Left ventricle myocardium inferior (tissue), 1 donor: ENCODE data around the gene STAMBP. TPM values are rescaled to one million over a fixed set of nuclear protein-coding genes. Genes with fewer than 3 reads are reported as not detected.
"Not testable (repeated sequence)": the region's sequence is repeated elsewhere in the genome, so short reads cannot be mapped to it uniquely, and the experiment has no call there.

Experiments
- DNase-seq: peaks from one replicate; pipeline ENCODE4 v3.0.0-alpha.2; 2020
- H3K27ac ChIP-seq: fragments of 200-600 bp; replicated peaks from 2 replicates; pipeline ENCODE4 v1.8.0; 2021
- H3K27me3 ChIP-seq: fragments of 200-600 bp; 2 replicates; pipeline ENCODE4 v1.8.0; 2021; ENCODE audit warnings: low read depth
- H3K36me3 ChIP-seq: fragments of 200-600 bp; 2 replicates; pipeline ENCODE4 v1.8.0; 2021
- H3K4me1 ChIP-seq: fragments of 200-600 bp; 2 replicates; pipeline ENCODE4 v1.8.0; 2021
- H3K4me3 ChIP-seq: fragments of 200-600 bp; 2 replicates; pipeline ENCODE4 v1.8.0; 2021; ENCODE audit warnings: mild to moderate bottlenecking, moderate library complexity
- H3K9me3 ChIP-seq: fragments of 200-600 bp; replicated peaks from 2 replicates; pipeline ENCODE4 v1.8.0; 2021
- intact Hi-C: fragments of 100-400 bp; cut with micrococcal nuclease; formaldehyde crosslinking; loops from one replicate; pipeline ENCODE4 v1.11.0; 2022
- total RNA-seq: library from RNA; stranded (reverse); fragmentation: NEBNext Ultra II Directional; extraction: Animal tissue kit (Norgen Biotek cat#: 25700); gene quantifications from one replicate; pipeline ENCODE4 v1.2.1, GENCODE V29; 2021
- TF ChIP-seq, protein P1 (sequence below): fragments of 200-600 bp; IDR thresholded peaks from 2 replicates; pipeline ENCODE4 v1.8.0; 2021; ENCODE audit warnings: antibody characterized with exemption, mild to moderate bottlenecking, borderline replicate concordance
- donor health status: DM: no; HTN: yes; CAD: no; lungs with severe emphysema.

The STAMBP gene
- total RNA-seq, 1 donor from 2014 or later: 35.5 TPM

DNA sequence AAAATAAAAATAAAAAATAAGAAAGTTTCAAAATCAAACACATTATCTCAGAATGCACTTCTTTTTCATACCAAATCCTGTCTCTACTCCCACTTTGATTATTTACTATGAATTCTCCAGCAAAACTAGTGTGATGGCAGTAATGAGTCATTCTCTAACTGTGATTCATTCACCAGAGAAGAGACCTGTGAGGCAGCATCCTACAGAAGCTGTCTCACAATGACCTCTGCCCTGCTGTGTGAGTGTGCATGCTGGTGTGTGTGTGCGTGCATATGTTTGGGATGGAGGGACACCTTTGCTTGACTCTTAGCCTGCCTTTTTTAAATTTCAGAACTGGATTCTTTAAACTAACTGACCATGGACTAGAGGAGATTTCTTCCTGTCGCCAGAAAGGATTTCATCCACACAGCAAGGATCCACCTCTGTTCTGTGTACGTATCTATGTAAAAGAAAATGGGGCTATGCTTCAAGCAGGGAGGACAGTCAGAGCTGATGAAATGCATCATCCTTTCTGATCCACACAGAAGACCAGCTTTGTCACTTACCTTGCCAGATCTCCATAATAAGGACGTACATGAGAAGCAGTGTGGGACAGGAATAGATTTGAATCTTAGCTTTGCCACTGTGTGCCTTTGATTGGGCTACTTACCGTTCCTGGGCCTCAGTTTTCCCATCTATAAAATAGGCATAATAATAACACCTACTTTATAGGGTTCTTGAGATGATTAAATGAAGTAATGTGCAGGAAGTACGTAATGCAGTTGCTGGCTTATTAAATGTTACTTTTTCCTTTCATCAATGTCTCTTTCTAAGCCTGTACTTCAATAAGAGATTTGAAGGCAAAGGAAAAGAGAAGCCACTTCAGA is 31.2 kb downstream of the STAMBP start:
- intact Hi-C loops: no loop called here
- Histone ChIP-seq H3K27ac (no peak overlapping the region), H3K4me3 (no peak overlapping the region), H3K36me3 (peaks cover 98% of the 10 kb centered on the region), H3K27me3 (no peaks in the 10 kb centered on the region), H3K4me1 (no peaks in the 10 kb centered on the region), H3K9me3 (no peaks in the 10 kb centered on the region)
- no peak for DNase-seq
- TF ChIP-seq, protein P1, sequence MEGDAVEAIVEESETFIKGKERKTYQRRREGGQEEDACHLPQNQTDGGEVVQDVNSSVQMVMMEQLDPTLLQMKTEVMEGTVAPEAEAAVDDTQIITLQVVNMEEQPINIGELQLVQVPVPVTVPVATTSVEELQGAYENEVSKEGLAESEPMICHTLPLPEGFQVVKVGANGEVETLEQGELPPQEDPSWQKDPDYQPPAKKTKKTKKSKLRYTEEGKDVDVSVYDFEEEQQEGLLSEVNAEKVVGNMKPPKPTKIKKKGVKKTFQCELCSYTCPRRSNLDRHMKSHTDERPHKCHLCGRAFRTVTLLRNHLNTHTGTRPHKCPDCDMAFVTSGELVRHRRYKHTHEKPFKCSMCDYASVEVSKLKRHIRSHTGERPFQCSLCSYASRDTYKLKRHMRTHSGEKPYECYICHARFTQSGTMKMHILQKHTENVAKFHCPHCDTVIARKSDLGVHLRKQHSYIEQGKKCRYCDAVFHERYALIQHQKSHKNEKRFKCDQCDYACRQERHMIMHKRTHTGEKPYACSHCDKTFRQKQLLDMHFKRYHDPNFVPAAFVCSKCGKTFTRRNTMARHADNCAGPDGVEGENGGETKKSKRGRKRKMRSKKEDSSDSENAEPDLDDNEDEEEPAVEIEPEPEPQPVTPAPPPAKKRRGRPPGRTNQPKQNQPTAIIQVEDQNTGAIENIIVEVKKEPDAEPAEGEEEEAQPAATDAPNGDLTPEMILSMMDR: no peak

DNA sequence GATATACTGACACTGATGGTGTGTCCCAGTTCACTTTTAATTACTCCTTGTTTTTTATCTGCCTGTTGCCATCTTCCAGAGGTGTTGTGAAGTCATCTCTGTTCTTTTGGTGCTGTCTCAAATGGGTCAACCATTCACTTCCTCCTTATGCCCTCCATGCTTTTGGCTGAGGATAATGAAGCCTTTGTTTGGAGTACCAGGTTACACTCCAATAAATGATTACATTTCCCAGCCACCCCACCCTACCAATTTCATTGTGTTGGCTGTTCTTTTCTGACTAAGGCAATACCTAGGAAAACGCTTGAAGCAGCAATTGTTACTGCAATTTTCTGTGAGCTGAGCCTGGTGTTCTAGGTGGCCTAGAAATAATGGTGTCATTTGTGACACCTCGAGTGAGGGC is 34.2 kb downstream of the STAMBP start:
- no peak overlapping the region for H3K27ac ChIP-seq
- peaks cover 92% of the 10 kb centered on the region for H3K36me3 ChIP-seq
- intact Hi-C loops: no loop called here
- no peaks in the 10 kb centered on the region for H3K4me1 ChIP-seq
- H3K9me3 ChIP-seq: no peaks in the 10 kb centered on the region
- no peaks in the 10 kb centered on the region for H3K27me3 ChIP-seq
- H3K4me3 ChIP-seq: no peak overlapping the region
- DNase-seq: no peak
- TF ChIP-seq, protein P1: no peak

DNA sequence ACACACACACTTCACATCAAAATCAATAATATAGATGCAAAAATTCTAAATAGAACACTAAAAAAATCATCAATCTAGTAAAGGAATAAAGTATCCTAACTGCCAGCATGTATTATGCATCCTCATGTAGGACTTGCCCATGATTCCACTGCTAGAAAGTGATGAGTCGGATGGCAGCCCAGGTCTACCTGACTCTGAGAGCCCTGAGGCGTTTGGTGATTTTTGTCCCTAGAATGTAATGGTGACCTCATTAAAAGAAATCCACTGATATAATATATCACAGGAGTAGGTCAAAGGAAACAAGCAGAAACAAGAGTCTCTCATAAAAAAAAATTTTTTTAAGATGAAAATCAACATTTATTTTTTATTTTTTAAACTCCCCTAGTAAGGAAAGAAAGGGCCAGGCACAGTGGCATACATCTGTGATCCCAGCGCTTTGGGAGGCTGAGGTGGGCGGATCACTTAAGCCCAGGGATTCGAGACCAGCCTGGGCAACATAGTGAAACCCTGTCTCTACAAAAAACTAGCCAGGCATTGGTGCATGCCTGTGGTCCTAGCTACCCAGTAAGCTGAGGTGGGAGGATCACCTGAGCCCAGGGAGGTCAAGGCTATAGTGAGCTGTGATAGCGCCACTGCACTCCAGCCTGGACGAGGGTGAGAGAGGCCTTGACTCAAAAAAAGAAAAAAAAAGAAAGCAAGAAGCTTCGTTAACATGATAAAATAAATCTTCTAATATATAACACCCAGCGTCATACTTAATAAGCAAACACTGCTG is 39.6 kb downstream of the STAMBP start:
- no peak for DNase-seq
- TF ChIP-seq, protein P1: no peak
- Histone ChIP-seq H3K9me3 (no peaks in the 10 kb centered on the region), H3K36me3 (peaks cover 38% of the 10 kb centered on the region), H3K27me3 (no peaks in the 10 kb centered on the region), H3K27ac (no peak overlapping the region), H3K4me1 (peaks cover 15% of the 10 kb centered on the region), H3K4me3 (no peak overlapping the region)
- intact Hi-C loops: no loop called here

DNA sequence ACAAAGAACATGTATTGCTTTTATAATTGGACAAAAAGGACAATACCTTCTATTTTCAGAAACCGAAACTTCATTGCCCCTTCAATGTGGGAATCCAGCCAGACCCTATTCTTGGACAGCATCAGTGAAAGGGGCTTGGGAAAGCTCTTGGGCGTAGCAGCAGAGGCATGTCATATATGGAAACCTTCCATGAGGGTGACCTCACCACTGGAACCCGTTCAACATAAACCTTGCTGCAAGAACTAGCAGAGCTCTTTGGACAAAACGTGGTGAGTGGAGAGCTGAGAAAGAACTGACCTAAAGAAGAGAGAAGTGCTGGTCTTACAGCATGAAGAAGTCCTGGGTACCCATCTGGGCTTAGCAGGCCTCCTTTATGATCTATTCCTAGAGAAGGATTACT is 41.3 kb downstream of the STAMBP start:
- H3K36me3 ChIP-seq: peaks cover 21% of the 10 kb centered on the region
- peaks cover 15% of the 10 kb centered on the region for H3K4me1 ChIP-seq
- TF ChIP-seq, protein P1: no peak
- no peaks in the 10 kb centered on the region for H3K9me3 ChIP-seq
- H3K4me3 ChIP-seq: no peak overlapping the region
- DNase-seq: peak; percentile 57
- intact Hi-C loops: no loop called here
- H3K27ac ChIP-seq: peak overlapping the region; percentile 77
- no peaks in the 10 kb centered on the region for H3K27me3 ChIP-seq

DNA sequence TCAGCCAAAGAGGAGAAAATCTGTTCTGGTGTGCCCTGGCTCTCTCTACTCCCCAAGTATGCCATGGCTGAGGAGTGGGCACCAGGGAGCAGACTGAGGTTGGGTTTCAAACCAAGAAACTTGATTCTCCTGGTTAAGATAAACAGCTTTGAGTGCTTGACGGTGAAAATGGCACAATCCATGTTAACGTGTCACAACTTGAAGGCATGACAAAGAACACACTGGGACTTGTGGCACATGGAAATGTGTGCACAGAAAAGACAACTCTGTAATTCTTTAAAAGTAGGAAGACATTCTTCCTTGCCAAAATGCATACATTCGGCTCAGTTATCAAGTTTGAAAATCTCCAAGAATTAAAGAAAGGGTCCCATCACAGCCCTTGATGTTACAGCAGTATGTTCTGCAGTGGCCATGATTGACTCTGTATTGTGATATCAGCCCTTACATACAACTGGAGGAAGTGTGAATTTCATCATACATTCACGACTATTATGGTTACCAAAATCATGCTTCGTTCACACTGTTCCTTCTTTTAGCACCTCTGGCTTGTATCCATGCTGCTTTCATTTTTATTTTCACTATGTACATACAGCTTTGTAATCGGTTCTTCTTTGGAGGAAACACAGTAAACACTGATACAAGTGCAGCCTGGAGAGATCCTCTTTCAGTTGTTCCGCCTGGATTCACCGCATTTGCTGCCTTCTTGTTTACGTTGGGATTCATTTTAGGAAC is 48.5 kb downstream of the STAMBP start:
- no peaks in the 10 kb centered on the region for H3K36me3 ChIP-seq
- no peaks in the 10 kb centered on the region for H3K4me1 ChIP-seq
- intact Hi-C loops: no loop called here
- H3K27me3 ChIP-seq: no peaks in the 10 kb centered on the region
- no peak overlapping the region for H3K27ac ChIP-seq
- H3K9me3 ChIP-seq: no peaks in the 10 kb centered on the region
- TF ChIP-seq, protein P1: no peak
- no peak overlapping the region for H3K4me3 ChIP-seq
- no peak for DNase-seq

DNA sequence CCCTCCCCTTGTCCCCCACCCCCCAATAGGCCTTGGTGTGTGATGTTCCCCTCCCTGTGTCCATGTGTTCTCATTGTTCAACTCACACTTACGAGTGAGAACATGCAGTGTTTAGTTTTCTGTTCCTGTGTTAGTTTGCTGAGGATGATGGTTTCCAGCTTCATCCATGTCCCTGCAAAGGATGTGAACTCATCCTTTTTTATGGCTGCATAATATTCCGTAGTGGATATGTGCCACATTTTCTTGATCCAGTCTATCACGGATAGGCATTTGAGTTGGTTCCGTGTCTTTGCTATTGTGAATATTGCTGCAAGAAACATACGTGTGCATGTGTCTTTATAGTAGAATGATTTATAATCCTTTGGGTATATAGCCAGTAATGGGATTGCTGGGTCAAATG is 49.2 kb downstream of the STAMBP start:
- H3K27me3 ChIP-seq, H3K4me1 ChIP-seq, DNase-seq, H3K9me3 ChIP-seq, H3K4me3 ChIP-seq, H3K36me3 ChIP-seq, H3K27ac ChIP-seq, intact Hi-C loops: not testable (repeated sequence)
